ENCODE results near the gene FAM184A. TPM values are rescaled to one million over a fixed set of nuclear protein-coding genes. Genes with fewer than 3 reads are reported as not detected.
"Not testable (repeated sequence)": the region's sequence is repeated elsewhere in the genome, so short reads cannot be mapped to it uniquely, and the experiment has no call there.

FAM184A gene
- total and polyA plus RNA-seq, 10 of the 15 experiments (the other 5 are each of a cell fraction or from before 2014, with no cell fraction given): 0.15 to 0.23 TPM; not detected in 8

DNA sequence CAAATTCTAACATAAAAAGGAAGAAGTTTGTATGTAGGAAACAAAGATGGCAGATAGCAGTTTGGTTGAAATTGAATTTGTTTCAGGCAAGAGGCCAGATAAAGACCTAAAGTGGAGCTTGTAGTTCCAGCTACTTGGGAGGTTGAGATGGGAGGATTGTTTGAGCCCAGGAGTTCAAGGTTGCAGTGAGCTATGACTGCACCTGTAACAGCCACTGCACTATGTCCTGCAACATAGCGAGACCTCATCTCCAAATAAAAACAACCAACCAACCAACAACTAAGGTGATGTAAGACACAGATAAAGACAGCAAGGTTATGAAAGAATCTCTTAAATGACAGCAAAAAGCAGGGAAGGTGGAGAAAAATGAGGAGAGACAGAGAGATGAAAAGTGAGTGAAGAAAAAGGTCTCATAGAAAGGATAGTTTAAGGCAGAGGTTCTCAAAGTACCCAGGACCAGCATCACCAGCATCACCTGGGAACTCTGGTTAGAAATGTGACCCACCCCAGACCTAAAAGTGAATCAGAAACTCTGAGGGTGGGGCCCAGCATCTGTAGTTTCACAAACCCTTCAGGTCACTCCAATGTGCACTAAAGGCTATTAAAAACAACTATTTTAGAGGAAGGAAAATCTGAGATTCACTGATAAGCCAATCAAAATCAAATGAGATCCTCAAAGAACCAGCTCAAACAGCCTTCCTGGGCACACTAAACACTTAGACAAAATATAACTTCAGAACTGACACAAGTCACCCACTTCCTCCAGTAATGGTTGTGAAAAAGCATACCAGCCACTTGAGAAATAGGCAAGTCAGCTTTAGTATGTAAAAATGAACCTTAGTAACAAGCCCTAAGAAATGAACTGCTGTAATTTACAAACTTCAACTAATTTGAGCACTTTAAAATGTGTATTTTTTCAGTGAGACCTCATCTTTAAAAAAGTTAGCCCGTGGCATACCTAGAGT is 57.6 kb downstream of the FAM184A start:
- Histone ChIP-seq H3K4me1 (ENCODE audit: control insufficient read depth, insufficient read depth, low read length) (no peaks in the 10 kb centered on the region), H3K4me2 (ENCODE audit: control insufficient read depth, insufficient read depth) (no peak overlapping the region), H3K27ac (ENCODE audit: control insufficient read depth, insufficient read depth) (no peak overlapping the region), H3K9ac (ENCODE audit: control insufficient read depth, insufficient read depth, low read length) (no peak overlapping the region), H3K79me2 (ENCODE audit: control insufficient read depth, insufficient read depth, low read length) (no peaks in the 10 kb centered on the region), H3K4me3 (no peak overlapping the region), H4K20me1 (ENCODE audit: control insufficient read depth, insufficient read depth) (no peaks in the 10 kb centered on the region), H3K36me3 (ENCODE audit: control insufficient read depth in 2 of 2, insufficient read depth in 2 of 2, low read length in 1 of 2) (no peaks in the 10 kb centered on the region), H3K27me3 (replicated peaks in 1 of 2; ENCODE audit: control insufficient read depth in 2 of 2, insufficient read depth in 2 of 2, low read length in 1 of 2) (no peaks in the 10 kb centered on the region), H3K9me3 (replicated peaks; ENCODE audit: control insufficient read depth, insufficient read depth, low read length) (no peaks in the 10 kb centered on the region), H2AFZ (ENCODE audit: control insufficient read depth, low read depth, low read length) (no peak overlapping the region)
- in situ Hi-C loops (cut with MboI): no loop called here
- ChIA-PET RAD21 (ENCODE audit: unreplicated experiment) (interaction anchor here (1.2 kb wide), 1 partner anchor 90 kb away, joined by 4 read pairs; no protein-coding TSS in a partner anchor), SMC1A (ENCODE audit: uncharacterized antibody, unreplicated experiment) (interaction anchor here (1.0 kb wide), 1 partner anchor 15 kb away, joined by 3 read pairs; no protein-coding TSS in a partner anchor), CTCF (no interaction called here), POLR2A (interaction anchor here (0.7 kb wide), 1 partner anchor 137 kb away, joined by 5 read pairs; no protein-coding TSS in a partner anchor)
- no peak for FAIRE-seq
- ATAC-seq: no peak
- TF ChIP-seq SMARCA5 (IDR thresholded peaks at IDR 0.05) (no peak), KDM1A (IDR thresholded peaks at IDR 0.05; ENCODE audit: borderline replicate concordance) (no peak), SPI1 (IDR thresholded peaks at IDR 0.05; ENCODE audit: borderline replicate concordance, insufficient read depth, low read depth, low read length) (no peak), IRF4 (IDR thresholded peaks at IDR 0.05; ENCODE audit: low read depth, low read length) (no peak), FOXM1 (IDR thresholded peaks at IDR 0.05; ENCODE audit: low read depth, low read length) (no peak), MEF2A (IDR thresholded peaks at IDR 0.05; ENCODE audit: insufficient read depth, low read depth, low read length) (no peak)
- DNase-seq (ENCODE audit: low read depth, low spot score): no peak
- WGBS (ENCODE audit: insufficient coverage, insufficient replicate concordance, low lambda C conversion rate, missing lambda C conversion rate): 31% methylated on average over 2 of the region's 2 CpGs
- no TSS peak for BruUV-seq (replicated peaks)
- intact Hi-C loops (cut with micrococcal nuclease; ENCODE audit: unreplicated experiment): no loop called here

GRCh38 chr6:119015165-119015564 is 63.3 kb downstream of the FAM184A start:
- H3K27ac ChIP-seq (ENCODE audit: control insufficient read depth, insufficient read depth); H3K9ac ChIP-seq (ENCODE audit: control insufficient read depth, insufficient read depth, low read length); H3K36me3 ChIP-seq (ENCODE audit: control insufficient read depth in 2 of 2, insufficient read depth in 2 of 2, low read length in 1 of 2); BruUV-seq (replicated peaks); H4K20me1 ChIP-seq (ENCODE audit: control insufficient read depth, insufficient read depth); H3K4me2 ChIP-seq (ENCODE audit: control insufficient read depth, insufficient read depth); H3K79me2 ChIP-seq (ENCODE audit: control insufficient read depth, insufficient read depth, low read length); CTCF ChIA-PET; SMC1A ChIA-PET (ENCODE audit: uncharacterized antibody, unreplicated experiment); H3K9me3 ChIP-seq (replicated peaks; ENCODE audit: control insufficient read depth, insufficient read depth, low read length); RAD21 ChIA-PET (ENCODE audit: unreplicated experiment); H3K4me3 ChIP-seq; DNase-seq (ENCODE audit: low read depth, low spot score); H3K4me1 ChIP-seq (ENCODE audit: control insufficient read depth, insufficient read depth, low read length); H2AFZ ChIP-seq (ENCODE audit: control insufficient read depth, low read depth, low read length); intact Hi-C loops (cut with micrococcal nuclease; ENCODE audit: unreplicated experiment); H3K27me3 ChIP-seq (replicated peaks in 1 of 2; ENCODE audit: control insufficient read depth in 2 of 2, insufficient read depth in 2 of 2, low read length in 1 of 2); FAIRE-seq; in situ Hi-C loops (cut with MboI); ATAC-seq; POLR2A ChIA-PET: not testable (repeated sequence)
- 74% methylated on average over 22 of the region's 22 CpGs for WGBS (ENCODE audit: insufficient coverage, insufficient replicate concordance, low lambda C conversion rate, missing lambda C conversion rate)

All from GM12878 (cell line).